Measurements from ENCODE around the gene OIT3.
"Not testable (repeated sequence)": the region's sequence is repeated elsewhere in the genome, so short reads cannot be mapped to it uniquely, and the experiment has no call there.

Gene OIT3

DNA sequence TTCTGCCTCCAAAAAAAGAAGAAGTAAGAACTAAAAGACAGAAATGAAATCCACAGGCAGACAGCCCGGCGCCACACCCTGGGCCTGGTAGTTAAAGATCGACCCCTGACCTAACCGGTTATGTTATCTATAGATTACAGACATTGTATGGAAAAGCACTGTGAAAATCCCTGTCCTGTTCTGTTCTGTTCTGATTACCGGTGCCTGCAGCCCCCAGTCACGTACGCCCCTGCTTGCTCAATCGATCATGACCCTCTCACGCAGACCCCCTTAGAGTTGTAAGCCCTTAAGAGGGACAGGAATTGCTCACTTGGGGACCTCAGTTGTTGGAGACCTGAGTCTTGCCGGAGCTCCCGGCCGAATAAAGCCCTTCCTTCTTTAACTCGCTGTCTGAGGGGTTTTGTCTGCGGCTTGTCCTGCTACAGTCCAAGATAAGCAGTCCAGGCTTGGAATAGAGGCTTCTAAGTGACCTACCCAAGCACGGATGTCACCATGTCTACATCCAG lies 10.5 kb downstream of the OIT3 start:
- DNase-seq (ENCODE audit: low spot score), result not testable (repeated sequence)

DNA sequence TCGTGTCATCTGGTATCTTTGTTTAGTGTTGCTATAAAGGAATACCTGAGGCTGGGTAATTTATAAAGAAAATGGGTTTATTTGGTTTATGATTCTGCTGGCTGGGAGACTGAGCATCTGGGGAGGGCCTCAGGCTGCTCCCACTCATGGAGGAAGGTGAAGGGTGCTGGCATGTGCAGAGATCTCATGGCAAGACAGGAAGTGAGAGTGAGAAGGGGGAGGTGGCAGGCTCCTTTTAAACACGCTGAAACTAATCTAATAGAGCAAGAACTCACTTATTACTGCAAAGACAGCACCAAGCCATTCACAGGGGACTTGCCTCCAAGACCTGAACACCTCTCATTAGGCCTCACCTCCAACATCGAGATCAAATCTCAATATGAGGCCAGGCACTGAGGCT lies 11.3 kb downstream of the OIT3 start:
- DNase-seq (ENCODE audit: low spot score), result no peak

DNA sequence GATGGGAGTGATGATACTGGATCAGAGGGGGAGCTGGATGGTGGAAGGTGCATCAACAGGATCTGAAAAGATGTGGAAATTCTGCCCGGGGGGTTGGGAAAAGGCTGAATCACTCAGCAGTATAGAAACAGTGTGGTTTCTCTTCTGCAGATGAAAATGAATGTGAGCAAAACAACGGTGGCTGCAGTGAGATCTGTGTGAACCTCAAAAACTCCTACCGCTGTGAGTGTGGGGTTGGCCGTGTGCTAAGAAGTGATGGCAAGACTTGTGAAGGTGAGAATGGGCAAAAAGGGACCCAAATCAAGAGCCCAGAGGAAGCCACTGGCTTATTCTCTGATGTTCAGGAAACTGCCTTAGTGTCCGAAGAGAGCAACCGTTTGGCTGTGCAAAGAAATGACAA lies 12.9 kb downstream of the OIT3 start:
- DNase-seq (ENCODE audit: low spot score), result no peak

DNA sequence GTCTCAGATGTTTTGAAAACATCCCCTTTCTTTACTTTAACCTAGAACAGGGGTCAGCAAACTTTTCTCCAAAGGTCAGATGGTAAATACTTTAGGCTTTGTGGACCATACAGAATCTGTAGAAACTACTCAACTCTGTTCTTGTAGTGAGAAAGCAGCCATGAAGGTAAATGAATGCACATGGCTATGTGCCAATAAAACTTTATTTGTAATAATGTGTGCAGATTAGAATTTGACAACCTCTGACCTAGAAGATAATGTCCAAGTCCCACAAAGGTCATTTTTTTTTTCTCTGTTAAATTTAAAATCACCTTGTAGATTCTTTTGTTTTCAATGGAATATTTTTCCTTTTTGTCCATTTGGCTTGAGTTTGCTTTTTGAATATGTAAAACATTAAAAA lies 17.2 kb downstream of the OIT3 start:
- DNase-seq (ENCODE audit: low spot score), result no peak

DNA sequence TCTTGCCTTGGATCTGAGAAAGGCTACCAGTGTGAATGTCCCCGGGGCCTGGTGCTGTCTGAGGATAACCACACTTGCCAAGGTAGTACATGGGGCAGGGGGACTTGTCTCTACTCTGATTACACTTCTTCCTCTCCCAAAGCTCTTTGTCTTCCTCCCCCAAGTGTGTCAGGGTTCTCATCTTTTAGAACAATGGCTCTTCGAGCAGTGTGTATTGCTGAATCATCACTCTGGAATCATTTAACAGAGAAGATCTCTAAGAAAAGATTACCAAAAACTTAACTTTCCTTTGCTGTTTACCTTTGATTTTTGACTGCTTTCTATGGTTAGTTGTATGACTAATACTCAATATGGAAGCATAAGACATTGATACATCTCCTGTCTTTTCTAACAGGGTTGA lies 18.2 kb downstream of the OIT3 start:
- DNase-seq (ENCODE audit: low spot score), result no peak

DNA sequence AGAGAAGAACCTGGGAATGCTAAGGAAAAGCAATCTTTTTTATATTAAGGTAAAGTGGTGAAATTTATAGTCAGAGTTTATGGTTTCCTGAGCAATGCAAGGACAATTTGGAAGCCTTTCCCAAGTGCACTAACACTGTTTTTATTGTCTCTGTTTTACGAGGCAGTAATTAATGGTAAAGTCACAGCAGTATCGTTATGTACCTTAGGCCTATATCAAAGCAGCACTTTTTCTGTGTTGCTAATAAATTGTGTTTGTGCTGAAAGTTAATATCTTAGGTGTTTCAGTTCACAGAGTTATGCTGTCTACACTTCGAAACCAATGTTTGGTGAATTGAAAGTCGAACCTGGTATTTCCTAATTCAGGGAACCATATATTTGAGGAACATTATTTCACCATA lies 19.2 kb downstream of the OIT3 start:
- no peak for DNase-seq (ENCODE audit: low spot score)

DNA sequence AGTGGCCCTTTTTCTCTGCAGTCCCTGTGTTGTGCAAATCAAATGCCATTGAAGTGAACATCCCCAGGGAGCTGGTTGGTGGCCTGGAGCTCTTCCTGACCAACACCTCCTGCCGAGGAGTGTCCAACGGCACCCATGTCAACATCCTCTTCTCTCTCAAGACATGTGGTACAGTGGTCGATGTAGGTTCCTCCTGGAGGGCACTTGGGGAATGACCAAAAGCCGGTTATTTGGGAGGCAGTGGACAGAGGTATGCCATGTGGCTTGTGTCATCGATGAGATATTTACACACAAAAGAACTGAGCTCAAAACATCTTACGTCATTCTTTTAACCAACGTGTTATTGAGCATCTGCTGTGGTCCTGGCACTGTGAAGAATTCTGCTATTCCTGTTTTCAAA lies 19.7 kb downstream of the OIT3 start:
- DNase-seq (ENCODE audit: low spot score), result no peak

DNA sequence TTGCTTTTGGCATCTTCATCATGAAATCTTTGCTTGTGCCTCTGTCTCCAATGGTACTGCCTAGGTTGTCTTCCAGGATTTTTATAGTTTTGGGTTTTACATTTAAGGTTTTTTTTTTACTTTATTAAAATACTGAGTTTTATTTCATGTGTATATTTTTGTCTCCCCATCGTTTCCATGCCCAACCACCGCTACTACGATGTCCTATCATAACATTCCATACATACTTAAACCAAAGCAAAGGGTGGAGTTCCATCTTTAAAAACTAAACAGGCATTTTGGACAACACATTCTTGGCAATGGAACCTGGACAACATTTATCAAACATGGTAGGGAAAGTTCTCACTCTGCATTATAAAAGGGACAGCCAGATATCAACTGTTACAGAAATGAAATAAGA lies 23.7 kb downstream of the OIT3 start:
- DNase-seq (ENCODE audit: low spot score), result not testable (repeated sequence)

DNA sequence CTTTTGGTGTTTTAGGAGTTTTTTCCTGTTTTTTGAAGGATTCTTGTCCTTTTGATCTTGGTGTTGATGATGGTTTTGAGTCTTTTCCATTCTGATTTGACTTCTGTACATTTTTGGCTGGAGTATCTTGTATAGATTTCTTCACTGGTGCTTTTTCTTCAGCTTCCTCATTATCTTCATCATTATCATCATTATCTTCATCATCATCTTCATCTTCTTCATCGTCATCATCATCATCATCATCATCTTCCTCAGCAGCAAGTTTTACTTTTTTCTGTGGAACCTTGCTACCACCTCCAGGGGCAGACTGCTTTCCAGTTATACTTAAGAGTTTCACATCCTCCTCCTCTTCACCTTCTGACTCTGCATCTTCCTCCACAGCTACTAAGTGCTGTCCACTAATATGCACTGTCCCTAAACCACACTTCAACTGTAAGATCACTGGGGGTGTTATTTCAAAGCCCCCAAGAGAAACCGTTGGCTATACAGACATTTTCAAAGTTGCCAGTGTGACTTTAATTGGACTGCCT lies 24.3 kb downstream of the OIT3 start:
- not testable (repeated sequence) for DNase-seq (ENCODE audit: low spot score)

DNA sequence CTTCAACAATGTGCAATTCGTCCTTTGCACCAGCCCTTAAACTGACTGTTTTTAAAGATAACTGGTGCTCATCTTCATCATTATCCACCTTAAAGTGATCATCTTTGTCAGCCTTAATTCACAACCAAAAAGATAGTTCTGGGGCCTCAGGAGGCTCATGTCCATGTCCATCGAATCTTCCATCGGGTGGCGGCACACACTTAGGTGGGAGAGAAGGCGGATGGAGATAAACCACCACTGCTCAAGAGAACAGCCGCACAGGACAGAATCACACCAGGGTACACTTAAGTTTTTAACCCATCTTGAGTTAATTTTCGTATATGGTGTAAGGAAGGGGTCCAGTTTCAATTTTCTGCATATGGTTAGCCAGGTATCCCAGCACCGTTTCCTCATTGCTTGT lies 24.8 kb downstream of the OIT3 start:
- DNase-seq (ENCODE audit: low spot score), result no peak

DNA sequence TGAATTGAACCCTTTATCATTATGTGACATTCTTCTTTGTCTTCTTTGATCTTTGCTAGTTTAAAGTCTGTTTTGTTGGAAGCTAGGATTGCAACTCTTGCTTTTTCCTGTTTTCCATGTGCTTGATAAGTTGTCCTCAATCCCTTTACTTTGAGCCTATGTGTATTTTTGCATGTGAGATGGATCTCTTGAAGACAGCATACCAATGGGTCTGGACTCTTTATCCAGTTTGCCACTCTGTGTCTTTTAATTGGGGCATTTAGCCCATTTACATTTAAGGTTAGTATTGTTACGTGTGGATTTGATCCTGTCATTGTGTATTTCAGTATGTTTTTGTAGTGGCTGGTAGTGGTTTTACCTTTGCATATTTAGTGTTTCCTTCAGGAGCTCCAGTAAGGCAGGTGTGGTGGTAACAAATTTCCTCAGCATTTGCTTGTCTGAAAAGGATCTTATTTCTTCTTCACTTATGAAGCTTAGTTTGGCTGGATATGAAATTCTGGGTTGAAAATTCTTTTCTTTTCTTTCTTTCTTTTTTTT lies 27.7 kb downstream of the OIT3 start:
- not testable (repeated sequence) for DNase-seq (ENCODE audit: low spot score)

DNA sequence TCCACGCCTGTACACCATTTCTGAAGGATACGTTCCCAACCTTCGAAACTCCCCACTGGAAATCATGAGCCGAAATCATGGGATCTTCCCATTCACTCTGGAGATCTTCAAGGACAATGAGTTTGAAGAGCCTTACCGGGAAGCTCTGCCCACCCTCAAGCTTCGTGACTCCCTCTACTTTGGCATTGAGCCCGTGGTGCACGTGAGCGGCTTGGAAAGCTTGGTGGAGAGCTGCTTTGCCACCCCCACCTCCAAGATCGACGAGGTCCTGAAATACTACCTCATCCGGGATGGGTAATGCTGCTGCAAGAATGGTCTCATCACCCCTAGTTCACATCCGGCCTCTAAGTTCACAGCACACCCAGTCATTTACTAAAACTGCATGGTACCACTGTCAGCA lies 30.8 kb downstream of the OIT3 start:
- DNase-seq (ENCODE audit: low spot score), result no peak

DNA sequence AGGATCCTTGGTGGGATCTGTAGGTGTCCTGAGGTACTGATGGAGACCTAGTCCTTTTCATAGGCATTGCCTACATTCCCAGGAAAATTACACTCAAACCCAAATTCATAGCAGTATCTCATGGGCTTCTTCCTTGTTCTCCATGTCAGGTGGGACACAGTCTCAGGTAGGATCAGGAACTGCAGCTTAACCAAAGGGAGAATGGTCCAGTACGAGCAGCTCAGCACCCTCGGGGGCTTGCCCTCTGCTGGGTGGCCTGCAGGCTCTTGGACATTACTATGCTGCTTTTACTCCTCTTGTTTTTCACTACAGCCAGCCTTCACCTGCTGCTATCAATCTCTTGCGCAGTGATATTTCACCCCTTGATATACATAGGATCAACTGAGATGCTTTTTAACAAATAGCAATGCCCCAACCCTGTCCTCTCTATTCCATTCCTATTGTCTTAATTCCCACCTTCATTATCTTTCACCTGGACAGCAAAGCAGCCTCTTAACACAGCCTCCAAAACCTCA lies 32.5 kb downstream of the OIT3 start:
- DNase-seq (ENCODE audit: low spot score), result no peak

DNA sequence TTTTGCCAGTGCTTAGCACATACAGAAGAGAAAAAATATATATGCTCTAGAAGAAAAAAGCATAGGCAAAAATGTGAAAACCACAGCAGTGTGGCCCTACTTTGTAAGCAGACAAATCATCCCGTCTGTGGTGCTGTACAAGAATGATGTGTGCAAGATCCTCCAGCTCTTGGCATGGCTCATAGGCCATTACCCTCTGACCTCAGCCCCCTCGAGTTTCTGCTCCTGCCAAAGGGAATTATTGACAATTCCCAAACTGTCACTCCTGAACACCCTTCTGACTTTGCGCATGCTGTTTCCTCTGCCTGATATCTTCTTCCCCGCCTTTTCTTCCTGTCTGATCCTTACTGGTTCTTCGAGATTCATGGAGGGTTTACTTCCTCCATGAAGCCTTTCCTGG lies 33.9 kb downstream of the OIT3 start:
- DNase-seq (ENCODE audit: low spot score), result no peak

DNA sequence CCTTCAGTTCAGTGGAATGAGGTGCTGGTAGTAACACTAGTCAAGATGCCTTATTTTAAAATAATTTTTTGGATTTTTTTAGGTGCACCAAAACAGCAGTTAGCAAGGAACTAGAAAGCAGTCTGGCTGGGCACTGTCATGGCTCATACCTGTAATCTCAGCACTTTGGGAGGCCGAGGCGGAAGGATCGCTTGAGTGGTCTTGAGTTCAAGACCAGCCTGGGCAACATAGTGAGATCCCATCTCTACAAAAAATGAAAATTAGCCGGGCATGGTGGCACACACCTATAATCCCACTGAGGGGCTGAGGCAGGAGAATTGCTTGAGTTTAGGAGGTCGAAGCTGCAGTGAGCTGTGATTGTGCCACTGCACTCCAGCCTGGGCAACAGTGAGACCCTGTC lies 35.3 kb downstream of the OIT3 start:
- no peak for DNase-seq (ENCODE audit: low spot score)

DNA sequence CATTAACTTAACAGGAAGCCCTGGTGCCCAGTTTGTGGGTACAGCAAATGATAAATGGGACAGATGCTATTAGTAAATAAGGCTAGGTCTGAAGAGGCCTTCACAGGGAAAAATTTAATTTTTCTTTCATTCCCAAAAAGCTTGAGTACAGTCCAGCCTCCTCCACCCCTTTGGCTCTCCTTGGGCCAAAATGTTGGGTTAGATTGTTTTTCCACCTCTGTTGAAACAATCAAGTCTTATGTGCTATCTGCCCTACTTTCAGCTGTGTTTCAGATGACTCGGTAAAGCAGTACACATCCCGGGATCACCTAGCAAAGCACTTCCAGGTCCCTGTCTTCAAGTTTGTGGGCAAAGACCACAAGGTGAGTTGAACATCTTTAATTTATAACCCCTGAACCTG lies 36.7 kb downstream of the OIT3 start:
- no peak for DNase-seq (ENCODE audit: low spot score)

DNA sequence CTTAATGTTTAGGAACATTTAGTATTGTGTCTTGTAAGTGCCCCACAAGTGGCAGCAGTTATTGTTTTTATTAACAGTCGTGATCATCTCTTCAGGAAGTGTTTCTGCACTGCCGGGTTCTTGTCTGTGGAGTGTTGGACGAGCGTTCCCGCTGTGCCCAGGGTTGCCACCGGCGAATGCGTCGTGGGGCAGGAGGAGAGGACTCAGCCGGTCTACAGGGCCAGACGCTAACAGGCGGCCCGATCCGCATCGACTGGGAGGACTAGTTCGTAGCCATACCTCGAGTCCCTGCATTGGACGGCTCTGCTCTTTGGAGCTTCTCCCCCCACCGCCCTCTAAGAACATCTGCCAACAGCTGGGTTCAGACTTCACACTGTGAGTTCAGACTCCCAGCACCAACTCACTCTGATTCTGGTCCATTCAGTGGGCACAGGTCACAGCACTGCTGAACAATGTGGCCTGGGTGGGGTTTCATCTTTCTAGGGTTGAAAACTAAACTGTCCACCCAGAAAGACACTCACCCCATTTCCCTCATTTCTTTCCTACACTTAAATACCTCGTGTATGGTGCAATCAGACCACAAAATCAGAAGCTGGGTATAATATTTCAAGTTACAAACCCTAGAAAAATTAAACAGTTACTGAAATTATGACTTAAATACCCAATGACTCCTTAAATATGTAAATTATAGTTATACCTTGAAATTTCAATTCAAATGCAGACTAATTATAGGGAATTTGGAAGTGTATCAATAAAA lies 38.9 kb downstream of the OIT3 start:
- DNase-seq (ENCODE audit: low spot score), result no peak

DNA sequence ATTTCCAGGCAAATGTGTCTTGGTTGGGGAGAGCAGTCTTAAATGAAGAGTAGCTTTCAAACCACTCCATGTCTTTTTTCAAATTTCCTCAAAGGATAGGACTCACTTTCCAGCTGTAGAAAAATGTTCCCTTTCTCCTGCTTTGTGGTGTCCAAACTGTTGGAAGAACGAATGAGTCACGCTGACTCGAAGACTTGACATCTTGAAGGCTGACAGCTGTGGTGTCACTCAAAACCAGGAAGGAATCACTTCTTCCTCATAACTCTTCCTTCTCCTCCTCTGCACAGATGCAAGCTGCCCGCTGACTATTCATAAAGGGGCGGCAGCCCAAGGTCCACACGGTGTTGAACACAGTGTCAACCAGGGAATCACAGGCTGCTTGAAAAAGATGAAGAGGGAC lies 41.8 kb downstream of the OIT3 start:
- no peak for DNase-seq (ENCODE audit: low spot score)

DNA sequence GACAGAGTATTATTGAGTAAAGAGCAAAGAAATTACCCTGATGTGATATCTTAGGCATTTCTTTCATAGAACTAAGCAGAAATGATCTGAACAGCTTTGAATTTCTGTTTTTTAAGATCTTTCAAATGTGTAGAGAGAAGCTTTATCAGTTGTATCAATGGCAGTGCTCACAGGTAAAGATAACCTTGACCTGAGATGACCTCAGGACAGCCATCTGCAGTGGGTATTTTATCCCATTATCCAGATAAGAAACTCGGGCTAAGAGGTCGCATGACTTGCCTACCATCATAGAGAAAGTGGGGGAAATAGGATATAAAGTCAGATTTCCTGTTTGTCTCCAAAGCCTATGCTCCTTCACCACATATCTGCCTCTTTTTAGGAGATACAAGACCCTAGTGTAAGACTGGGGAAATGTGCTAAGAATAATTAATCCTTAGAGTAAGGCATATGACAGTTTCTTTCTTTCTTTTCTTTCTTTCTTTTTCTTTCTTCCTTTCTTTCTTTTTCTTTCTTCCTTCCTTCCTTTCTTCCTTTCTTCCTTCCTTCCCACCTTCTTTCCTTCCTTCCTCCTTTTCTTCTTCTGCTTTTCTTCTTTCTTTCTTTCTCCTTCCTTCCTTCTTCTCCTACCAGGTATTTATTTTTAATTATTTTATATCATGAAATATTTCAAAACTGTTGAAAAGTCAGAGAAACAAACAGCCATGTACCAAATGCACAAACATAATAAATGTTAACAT lies 50.1 kb downstream of the OIT3 start:
- no peak for DNase-seq (ENCODE audit: low spot score)

DNA sequence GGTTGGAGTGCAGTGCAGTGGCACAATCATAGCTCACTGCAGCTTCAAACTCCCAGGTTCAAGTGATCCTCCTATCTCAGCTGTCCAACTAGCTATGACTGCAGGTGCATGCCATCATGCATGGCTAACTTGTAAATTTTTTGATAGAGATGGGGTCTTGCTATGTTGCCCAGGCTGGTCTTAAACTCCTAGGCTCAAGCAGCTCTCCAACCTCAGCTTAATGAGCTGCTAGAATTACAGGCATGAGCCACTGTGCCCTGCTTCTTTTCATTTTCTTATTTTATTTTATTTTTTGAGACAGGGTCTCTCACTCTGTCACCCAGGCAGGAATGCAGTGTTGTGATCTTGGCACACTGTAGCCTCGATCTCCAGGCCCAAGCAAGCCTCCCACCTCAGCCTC lies 53.4 kb downstream of the OIT3 start:
- DNase-seq (ENCODE audit: low spot score), result no peak

DNA sequence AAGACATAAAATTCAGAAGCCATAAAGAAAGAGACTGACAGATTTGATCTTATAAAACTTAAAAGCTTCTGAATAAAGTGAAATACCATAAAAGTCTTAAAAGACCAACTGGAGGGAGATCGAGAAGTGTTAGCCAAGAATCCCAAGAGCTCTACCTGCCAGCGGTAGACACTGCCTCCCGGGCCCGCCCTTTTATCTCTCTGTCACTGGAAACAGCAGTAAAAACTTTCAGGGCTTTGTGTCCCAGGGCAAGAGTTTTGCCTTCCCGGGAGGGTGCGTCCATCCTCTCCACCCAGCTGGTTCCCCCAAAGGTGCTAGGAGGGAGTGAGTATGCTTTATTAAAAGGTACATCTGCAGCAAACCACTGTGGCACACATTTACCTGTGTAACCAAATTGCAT lies 55.2 kb downstream of the OIT3 start:
- no peak for DNase-seq (ENCODE audit: low spot score)

DNA sequence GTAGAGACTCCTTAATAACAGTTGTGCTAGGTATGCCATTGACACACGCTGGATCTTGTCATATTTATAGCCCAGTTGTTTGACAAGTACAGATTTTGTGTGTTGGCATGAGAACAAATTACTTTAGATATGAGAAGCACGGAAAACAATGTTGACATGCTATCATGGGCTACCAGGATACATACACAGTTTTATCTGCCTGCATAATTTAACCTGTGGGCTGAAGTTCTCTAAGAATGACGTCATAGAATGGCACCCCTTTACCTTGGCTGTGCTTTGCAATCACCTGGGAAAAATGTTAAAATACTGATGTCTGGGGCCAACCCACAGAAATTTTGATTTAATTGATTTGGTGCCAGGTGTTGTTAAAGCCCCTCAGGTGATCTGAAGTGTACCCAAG lies 58.2 kb downstream of the OIT3 start:
- DNase-seq (ENCODE audit: low spot score), result no peak

DNA sequence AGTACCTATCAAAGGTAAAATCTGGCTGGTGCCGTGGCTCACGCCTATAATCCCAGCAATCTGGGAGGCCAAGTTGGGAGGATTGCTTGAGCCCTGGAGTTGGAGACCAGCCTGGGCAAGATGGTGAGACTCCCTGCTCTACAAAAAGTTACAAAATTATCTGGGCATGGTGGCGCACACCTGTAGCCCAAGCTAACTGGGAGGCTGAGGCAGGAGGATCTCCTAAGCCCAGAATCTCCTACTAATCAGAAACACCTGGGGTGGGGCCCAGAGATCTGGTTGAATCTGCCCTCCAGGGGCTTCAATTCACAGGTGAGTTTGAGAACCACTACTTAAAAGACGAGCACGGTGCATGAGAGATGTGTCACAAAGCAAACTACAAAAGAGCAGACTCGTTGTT lies 58.6 kb downstream of the OIT3 start:
- DNase-seq (ENCODE audit: low spot score), result no peak
